GM12875 (cell line): ENCODE results near the gene CAVIN1.
"Not testable (repeated sequence)": the region's sequence is repeated elsewhere in the genome, so short reads cannot be mapped to it uniquely, and the experiment has no call there.

Source experiments
- H3K4me3 ChIP-seq: one replicate; pipeline ENCODE4 v1.5.1; 2011; ENCODE audit warnings: low read depth, low read length, control low read depth
- CTCF ChIP-seq: IDR thresholded peaks from 2 replicates; pipeline ENCODE4 v1.5.1; 2011; ENCODE audit warnings: low read depth, mild to moderate bottlenecking, control low read depth, inconsistent platforms, low read length, moderate library complexity, borderline replicate concordance; ENCODE audit not compliant: insufficient read depth

Gene CAVIN1

GRCh38 chr17:42458497-42459255 is 35.6 kb upstream of the CAVIN1 start, which contains the start of gene ATP6V0A1:
Gene ATP6V0A1 (plus strand): TSS chr17:42458878. CDS start chr17:42460895, 2,017 bp downstream.
- TF ChIP-seq CTCF = no peak
- peak within 1 kb of the TSS; percentile 73 for H3K4me3 ChIP-seq

GRCh38 chr17:42457107-42457792 is 34.2 kb upstream of the CAVIN1 start:
- H3K4me3 ChIP-seq = no peak overlapping the region
- TF ChIP-seq CTCF = no peak

- H3K4me3 ChIP-seq = no peak overlapping the region
- TF ChIP-seq CTCF = no peak
Observed at GRCh38 chr17:42456223-42457106, 33.4 kb upstream of the CAVIN1 start.

- H3K4me3 ChIP-seq = not testable (repeated sequence)
Observed at GRCh38 chr17:42454987-42455386, 31.9 kb upstream of the CAVIN1 start.

- no peak for TF ChIP-seq CTCF
- H3K4me3 ChIP-seq = no peak overlapping the region
Observed at GRCh38 chr17:42453439-42453838, 30.4 kb upstream of the CAVIN1 start.

GRCh38 chr17:42451270-42451669 is 28.2 kb upstream of the CAVIN1 start:
- H3K4me3 ChIP-seq = not testable (repeated sequence)

- H3K4me3 ChIP-seq = not testable (repeated sequence)
Observed at GRCh38 chr17:42449838-42450237, 26.8 kb upstream of the CAVIN1 start.

GRCh38 chr17:42449176-42449575 is 26.1 kb upstream of the CAVIN1 start:
- H3K4me3 ChIP-seq = not testable (repeated sequence)

- no peak overlapping the region for H3K4me3 ChIP-seq
- TF ChIP-seq CTCF = no peak
Observed at GRCh38 chr17:42442196-42442565, 19.1 kb upstream of the CAVIN1 start.
